AG04450 (cell line): Measurements from ENCODE around the gene SYTL1. TPM values are rescaled to one million over a fixed set of nuclear protein-coding genes. Genes with fewer than 3 reads are reported as not detected.

Experiments used
- CTCF ChIA-PET: fragments of 300-600, 350-600 bp; formaldehyde crosslinking; extraction: SDS; loops from one replicate; lab custom pipeline; 2022; ENCODE audit warnings: antibody characterized with exemption, inconsistent platforms; lab: Charles Lee
- POLR2A ChIA-PET: fragments of 350-600 bp; formaldehyde crosslinking; extraction: SDS; loops from one replicate; lab custom pipeline; 2021; ENCODE audit warnings: antibody characterized with exemption, inconsistent platforms; lab: Yijun Ruan, JAX
- DNase-seq: peaks from one replicate; pipeline ENCODE4 v3.0.0-alpha.2; 2011; ENCODE audit warnings: low read depth, low spot score
- H3K27ac ChIP-seq: one replicate; pipeline ENCODE4 v1.5.1; 2012; ENCODE audit warnings: low read depth, low read length, control low read depth
- H3K27me3 ChIP-seq: one replicate; pipeline ENCODE4 v1.6.0; 2012; ENCODE audit warnings: low read length; ENCODE audit not compliant: control insufficient read depth, insufficient read depth
- H3K4me3 ChIP-seq: 2 replicates; pipeline ENCODE4 v1.5.1; 2011; ENCODE audit warnings: mild to moderate bottlenecking, low read depth, low read length, control low read depth
- H3K9me3 ChIP-seq: 2 replicates; pipeline ENCODE4 v1.5.1; 2012; ENCODE audit warnings: low read length; ENCODE audit not compliant: control insufficient read depth, insufficient read depth
- polyA plus RNA-seq: library from polyadenylated mRNA; depleted of rRNA; stranded (reverse); fragments of >200 nt; gene quantifications from 2 replicates; pipeline ENCODE4 v1.2.3, GENCODE V29; 2011
- TF ChIP-seq, protein P1 (sequence below): IDR thresholded peaks from 2 replicates; pipeline ENCODE4 v1.5.1; 2011; ENCODE audit warnings: low read depth, low read length, control low read depth, inconsistent platforms

SYTL1 gene
- polyA plus RNA-seq, 1 experiment: 0.35 TPM

DNA sequence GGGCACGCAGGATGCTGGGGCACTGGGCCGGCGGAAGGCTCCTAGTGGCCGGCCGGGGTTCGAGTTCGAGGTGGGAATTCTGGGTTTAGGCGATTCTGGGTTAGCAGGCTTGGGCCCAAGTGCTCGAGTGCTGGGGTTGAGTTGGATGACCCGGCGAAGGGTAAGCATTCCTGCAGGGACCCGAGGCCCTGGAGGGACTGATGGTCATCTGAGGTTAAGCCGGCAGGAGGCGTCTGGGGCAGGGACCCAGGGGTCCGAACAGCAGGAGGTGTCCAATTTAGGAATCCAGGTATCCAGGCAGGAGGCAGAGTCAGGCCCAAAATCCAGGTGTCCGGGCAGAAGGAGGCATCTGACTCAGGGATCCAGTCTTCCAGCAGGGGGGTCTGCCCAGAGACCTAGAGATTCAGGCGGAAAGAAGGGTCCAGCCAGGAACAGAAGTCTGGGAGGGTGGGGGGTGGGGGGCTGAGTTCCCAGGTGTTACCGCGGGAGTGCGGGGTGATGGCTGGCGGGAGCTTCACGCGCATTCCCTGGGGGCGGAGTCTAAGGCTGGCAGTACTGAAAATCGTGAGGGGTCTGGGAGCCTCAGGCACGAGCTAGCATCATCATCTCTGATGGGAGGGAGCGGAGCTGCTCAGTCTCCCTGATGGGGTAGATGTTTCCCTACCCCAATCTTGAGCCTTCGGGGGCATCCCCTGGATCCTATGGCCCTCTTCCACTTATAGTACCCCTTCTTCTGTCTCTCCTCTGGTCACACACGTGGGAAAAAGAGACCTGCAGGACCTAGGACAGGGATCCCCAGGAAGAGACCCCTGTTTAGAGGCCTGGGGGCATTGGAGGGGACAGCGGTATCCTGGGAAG lies 51.2 kb downstream of the SYTL1 start:
- DNase-seq: no peak
- POLR2A ChIA-PET: no interaction called here

DNA sequence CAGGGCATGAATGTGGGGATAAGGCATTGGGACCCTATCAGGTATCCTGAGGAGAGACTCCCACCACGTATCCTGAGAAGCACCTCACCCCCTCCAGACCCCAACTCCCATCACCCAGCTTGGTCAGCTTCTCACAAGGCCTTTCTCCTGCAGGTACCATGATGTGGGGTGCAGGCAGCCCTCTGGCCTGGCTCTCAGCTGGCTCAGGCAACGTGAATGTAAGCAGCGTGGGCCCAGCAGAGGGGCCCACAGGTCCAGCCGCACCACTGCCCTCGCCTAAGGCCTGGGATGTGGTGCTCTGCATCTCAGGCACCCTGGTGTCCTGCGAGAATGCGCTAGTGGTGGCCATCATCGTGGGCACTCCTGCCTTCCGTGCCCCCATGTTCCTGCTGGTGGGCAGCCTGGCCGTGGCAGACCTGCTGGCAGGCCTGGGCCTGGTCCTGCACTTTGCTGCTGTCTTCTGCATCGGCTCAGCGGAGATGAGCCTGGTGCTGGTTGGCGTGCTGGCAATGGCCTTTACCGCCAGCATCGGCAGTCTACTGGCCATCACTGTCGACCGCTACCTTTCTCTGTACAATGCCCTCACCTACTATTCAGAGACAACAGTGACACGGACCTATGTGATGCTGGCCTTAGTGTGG lies 51.9 kb downstream of the SYTL1 start:
- TF ChIP-seq, protein P1, sequence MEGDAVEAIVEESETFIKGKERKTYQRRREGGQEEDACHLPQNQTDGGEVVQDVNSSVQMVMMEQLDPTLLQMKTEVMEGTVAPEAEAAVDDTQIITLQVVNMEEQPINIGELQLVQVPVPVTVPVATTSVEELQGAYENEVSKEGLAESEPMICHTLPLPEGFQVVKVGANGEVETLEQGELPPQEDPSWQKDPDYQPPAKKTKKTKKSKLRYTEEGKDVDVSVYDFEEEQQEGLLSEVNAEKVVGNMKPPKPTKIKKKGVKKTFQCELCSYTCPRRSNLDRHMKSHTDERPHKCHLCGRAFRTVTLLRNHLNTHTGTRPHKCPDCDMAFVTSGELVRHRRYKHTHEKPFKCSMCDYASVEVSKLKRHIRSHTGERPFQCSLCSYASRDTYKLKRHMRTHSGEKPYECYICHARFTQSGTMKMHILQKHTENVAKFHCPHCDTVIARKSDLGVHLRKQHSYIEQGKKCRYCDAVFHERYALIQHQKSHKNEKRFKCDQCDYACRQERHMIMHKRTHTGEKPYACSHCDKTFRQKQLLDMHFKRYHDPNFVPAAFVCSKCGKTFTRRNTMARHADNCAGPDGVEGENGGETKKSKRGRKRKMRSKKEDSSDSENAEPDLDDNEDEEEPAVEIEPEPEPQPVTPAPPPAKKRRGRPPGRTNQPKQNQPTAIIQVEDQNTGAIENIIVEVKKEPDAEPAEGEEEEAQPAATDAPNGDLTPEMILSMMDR: no peak
- Histone ChIP-seq H3K4me3 (no peak overlapping the region), H3K27me3 (no peaks in the 10 kb centered on the region), H3K9me3 (no peaks in the 10 kb centered on the region), H3K27ac (no peak overlapping the region)
- no peak for DNase-seq
- CTCF ChIA-PET: interaction anchor here (0.6 to 7.4 kb wide), 5 partner anchors 28 to 213 kb away, joined by 4 to 168 read pairs (median 4); partner anchors contain the start of gene MAP3K6
- POLR2A ChIA-PET: no interaction called here

More for the DNA sequence above, 51.2 kb downstream of the SYTL1 start:
- H3K27ac ChIP-seq: no peak overlapping the region
- H3K4me3 ChIP-seq: peak overlapping the region; percentile 77
- H3K27me3 ChIP-seq: no peaks in the 10 kb centered on the region
- TF ChIP-seq, protein P1: peak; percentile 43
- CTCF ChIA-PET: interaction anchor here (0.6 to 7.4 kb wide), 5 partner anchors 27 to 214 kb away, joined by 4 to 168 read pairs (median 4); partner anchors contain the start of gene MAP3K6
- H3K9me3 ChIP-seq: no peaks in the 10 kb centered on the region

DNA sequence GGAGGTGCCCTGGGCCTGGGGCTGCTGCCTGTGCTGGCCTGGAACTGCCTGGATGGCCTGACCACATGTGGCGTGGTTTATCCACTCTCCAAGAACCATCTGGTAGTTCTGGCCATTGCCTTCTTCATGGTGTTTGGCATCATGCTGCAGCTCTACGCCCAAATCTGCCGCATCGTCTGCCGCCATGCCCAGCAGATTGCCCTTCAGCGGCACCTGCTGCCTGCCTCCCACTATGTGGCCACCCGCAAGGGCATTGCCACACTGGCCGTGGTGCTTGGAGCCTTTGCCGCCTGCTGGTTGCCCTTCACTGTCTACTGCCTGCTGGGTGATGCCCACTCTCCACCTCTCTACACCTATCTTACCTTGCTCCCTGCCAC lies 52.4 kb downstream of the SYTL1 start:
- POLR2A ChIA-PET: interaction anchor here (1.2 to 1.5 kb wide), 4 partner anchors 11 to 95 kb away, joined by 3 to 7 read pairs (median 5); partner anchors contain the start of gene MAP3K6
- H3K27me3 ChIP-seq: no peaks in the 10 kb centered on the region
- TF ChIP-seq, protein P1: no peak
- no peak for DNase-seq
- no peak overlapping the region for H3K27ac ChIP-seq
- H3K9me3 ChIP-seq: no peaks in the 10 kb centered on the region
- CTCF ChIA-PET: interaction anchor here (0.6 to 7.4 kb wide), 23 partner anchors 10 to 351 kb away, joined by 3 to 168 read pairs (median 6); partner anchors contain the start of gene MAP3K6
- no peak overlapping the region for H3K4me3 ChIP-seq

DNA sequence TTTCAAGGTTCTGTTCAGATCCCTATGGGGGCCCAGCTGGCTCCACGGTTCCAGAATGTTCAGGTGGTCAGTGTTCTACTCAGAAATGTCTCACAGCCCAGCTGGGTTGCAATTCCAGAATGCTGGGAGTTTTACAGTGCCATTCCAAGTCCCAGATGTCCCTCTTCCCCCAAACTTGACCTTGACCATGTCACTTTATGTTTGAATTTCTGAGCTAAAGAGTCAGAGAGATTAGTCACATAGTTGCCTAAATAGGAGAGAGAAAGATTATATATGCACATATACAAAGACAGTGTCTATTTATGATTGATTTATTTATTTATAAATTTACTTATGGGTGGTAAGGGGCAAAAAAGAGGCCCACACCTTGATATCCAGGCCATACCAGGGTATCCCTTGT lies 53.1 kb downstream of the SYTL1 start:
- ChIA-PET POLR2A (interaction anchor here (1.2 to 1.5 kb wide), 4 partner anchors 10 to 96 kb away, joined by 3 to 7 read pairs (median 5); partner anchors contain the start of gene MAP3K6), CTCF (interaction anchor here (0.6 to 7.4 kb wide), 26 partner anchors 10 to 352 kb away, joined by 3 to 168 read pairs (median 6); partner anchors contain the start of gene MAP3K6)
- no peak for DNase-seq
- H3K27me3 ChIP-seq: no peaks in the 10 kb centered on the region
- H3K27ac ChIP-seq: no peak overlapping the region
- H3K9me3 ChIP-seq: no peaks in the 10 kb centered on the region
- no peak overlapping the region for H3K4me3 ChIP-seq
- TF ChIP-seq, protein P1: no peak
